CD1c-positive myeloid dendritic cell (primary cell): ENCODE data around the gene FAM186B.

Source experiments
- DNase-seq: peaks from one replicate; pipeline ENCODE4 v3.0.0-alpha.2; 2016; ENCODE audit errors: extremely low spot score

The FAM186B gene

GRCh38 chr12:49609875-49610154 is 4.4 kb upstream of the FAM186B start:
- no peak for DNase-seq

- DNase-seq: no peak
These were observed 3.8 kb upstream of the FAM186B start for GRCh38 chr12:49609059-49609874.

- no peak for DNase-seq
These were observed 583 bp downstream of the FAM186B start for GRCh38 chr12:49604856-49605255.

GRCh38 chr12:49603721-49604120 is 1.7 kb downstream of the FAM186B start:
- DNase-seq: no peak

GRCh38 chr12:49599961-49600360 is 5.5 kb downstream of the FAM186B start:
- no peak for DNase-seq

- no peak for DNase-seq
These were observed 6.9 kb downstream of the FAM186B start for GRCh38 chr12:49598527-49598926.

- peak; percentile 16 for DNase-seq
These were observed 16.5 kb downstream of the FAM186B start for GRCh38 chr12:49588721-49589516.

- DNase-seq: no peak
These were observed 17.2 kb downstream of the FAM186B start for GRCh38 chr12:49588281-49588680.

- no peak for DNase-seq
These were observed 18.1 kb downstream of the FAM186B start for GRCh38 chr12:49587174-49587908.

GRCh38 chr12:49585477-49586459 is 19.7 kb downstream of the FAM186B start:
- DNase-seq: no peak

GRCh38 chr12:49584591-49584990 is 20.8 kb downstream of the FAM186B start:
- no peak for DNase-seq

- no peak for DNase-seq
These were observed 21.9 kb downstream of the FAM186B start for GRCh38 chr12:49583366-49584094.

GRCh38 chr12:49582850-49583249 is 22.6 kb downstream of the FAM186B start:
- DNase-seq: no peak

GRCh38 chr12:49582201-49582600 is 23.2 kb downstream of the FAM186B start:
- DNase-seq: no peak

GRCh38 chr12:49580572-49581535 is 24.6 kb downstream of the FAM186B start:
- peak; percentile 66 for DNase-seq

- DNase-seq: no peak
These were observed 26.8 kb downstream of the FAM186B start for GRCh38 chr12:49578471-49579112.

- DNase-seq: no peak
These were observed 27.7 kb downstream of the FAM186B start for GRCh38 chr12:49577589-49578315.

- DNase-seq: peak; percentile 14
These were observed 36.8 kb downstream of the FAM186B start for GRCh38 chr12:49568442-49569162.
